Measurements from ENCODE around the gene ANKHD1. TPM values are rescaled to one million over a fixed set of nuclear protein-coding genes. Genes with fewer than 3 reads are reported as not detected.
"Not testable (repeated sequence)": the region's sequence is repeated elsewhere in the genome, so short reads cannot be mapped to it uniquely, and the experiment has no call there.

ANKHD1 gene
- total and polyA plus RNA-seq, 5 donors, result 36.1 to 69.1 (median 60.7) TPM

- Histone ChIP-seq H3K9me3 (ENCODE audit: control insufficient read depth, low read length) (no peaks in the 10 kb centered on the region), H3K4me1 (ENCODE audit: control insufficient read depth, insufficient read depth, low read length) (peaks cover 15% of the 10 kb centered on the region), H3K4me3 (ENCODE audit: low read length) (no peak overlapping the region), H3K27ac (ENCODE audit: low read length) (peak overlapping the region; percentile 32), H3K27me3 (ENCODE audit: control insufficient read depth, insufficient read depth) (no peaks in the 10 kb centered on the region)
- ATAC-seq, result no peak
- 56% methylated on average over 5 of the region's 5 CpGs for WGBS
- intact Hi-C loops (cut with DNase I), result no loop called here
- DNase-seq, result peak in 2 of 3 donors; percentile 71 to 86
Observed at GRCh38 chr5:140571105-140571504, 169.5 kb downstream of the ANKHD1 start.

GRCh38 chr5:140573683-140574082, 172.1 kb downstream of the ANKHD1 start:
- 84% methylated on average over 7 of the region's 7 CpGs for WGBS
- no peaks in the 10 kb centered on the region for H3K9me3 ChIP-seq (ENCODE audit: control insufficient read depth, low read length)
- ATAC-seq (no peak), DNase-seq (peak in 1 of 3 donors; percentile 53)
- intact Hi-C loops (cut with DNase I), result no loop called here
- no peaks in the 10 kb centered on the region for H3K27me3 ChIP-seq (ENCODE audit: control insufficient read depth, insufficient read depth)
- peak overlapping the region; percentile 28 for H3K27ac ChIP-seq (ENCODE audit: low read length)
- H3K4me3 ChIP-seq (ENCODE audit: low read length), result no peak overlapping the region
- H3K4me1 ChIP-seq (ENCODE audit: control insufficient read depth, insufficient read depth, low read length), result peaks cover 11% of the 10 kb centered on the region

GRCh38 chr5:140574165-140574564, 172.5 kb downstream of the ANKHD1 start:
- intact Hi-C loops (cut with DNase I), result no loop called here
- WGBS, result 17% methylated on average over 3 of the region's 3 CpGs
- DNase-seq (peak in 1 of 3 donors; percentile 58), ATAC-seq (peak; percentile 71 to 86)
- Histone ChIP-seq H3K9me3 (ENCODE audit: control insufficient read depth, low read length) (no peaks in the 10 kb centered on the region), H3K27ac (ENCODE audit: low read length) (no peak overlapping the region), H3K4me1 (ENCODE audit: control insufficient read depth, insufficient read depth, low read length) (peaks cover 9% of the 10 kb centered on the region), H3K4me3 (ENCODE audit: low read length) (no peak overlapping the region), H3K27me3 (ENCODE audit: control insufficient read depth, insufficient read depth) (no peaks in the 10 kb centered on the region)

GRCh38 chr5:140575309-140575708, 173.7 kb downstream of the ANKHD1 start:
- ATAC-seq, result peak; percentile 42 to 51
- H3K27me3 ChIP-seq (ENCODE audit: control insufficient read depth, insufficient read depth), result no peaks in the 10 kb centered on the region
- peaks cover 9% of the 10 kb centered on the region for H3K4me1 ChIP-seq (ENCODE audit: control insufficient read depth, insufficient read depth, low read length)
- WGBS, result 75% methylated on average over 8 of the region's 8 CpGs
- H3K4me3 ChIP-seq (ENCODE audit: low read length), result no peak overlapping the region
- DNase-seq, result peak; percentile 50 to 83 (median 78)
- no peaks in the 10 kb centered on the region for H3K9me3 ChIP-seq (ENCODE audit: control insufficient read depth, low read length)
- intact Hi-C loops (cut with DNase I), result no loop called here
- H3K27ac ChIP-seq (ENCODE audit: low read length), result no peak overlapping the region

GRCh38 chr5:140576776-140577201, 175.2 kb downstream of the ANKHD1 start:
- ATAC-seq (no peak), DNase-seq (no peak)
- 59% methylated on average over 2 of the region's 2 CpGs for WGBS
- intact Hi-C loops (cut with DNase I), result no loop called here
- no peak overlapping the region for H3K4me3 ChIP-seq (ENCODE audit: low read length)
- H3K27ac ChIP-seq (ENCODE audit: low read length), result no peak overlapping the region
- no peaks in the 10 kb centered on the region for H3K9me3 ChIP-seq (ENCODE audit: control insufficient read depth, low read length)
- H3K4me1 ChIP-seq (ENCODE audit: control insufficient read depth, insufficient read depth, low read length), result no peaks in the 10 kb centered on the region
- no peaks in the 10 kb centered on the region for H3K27me3 ChIP-seq (ENCODE audit: control insufficient read depth, insufficient read depth)

- H3K9me3 ChIP-seq (ENCODE audit: control insufficient read depth, low read length); H3K27me3 ChIP-seq (ENCODE audit: control insufficient read depth, insufficient read depth); ATAC-seq; intact Hi-C loops (cut with DNase I); H3K4me3 ChIP-seq (ENCODE audit: low read length); DNase-seq; H3K4me1 ChIP-seq (ENCODE audit: control insufficient read depth, insufficient read depth, low read length); H3K27ac ChIP-seq (ENCODE audit: low read length): not testable (repeated sequence)
- WGBS, result 91% methylated on average over 6 of the region's 6 CpGs
Observed at GRCh38 chr5:140579188-140579747, 177.6 kb downstream of the ANKHD1 start.

- no peaks in the 10 kb centered on the region for H3K4me1 ChIP-seq (ENCODE audit: control insufficient read depth, insufficient read depth, low read length)
- intact Hi-C loops (cut with DNase I), result no loop called here
- H3K27me3 ChIP-seq (ENCODE audit: control insufficient read depth, insufficient read depth), result no peaks in the 10 kb centered on the region
- DNase-seq (no peak), ATAC-seq (no peak)
- no peaks in the 10 kb centered on the region for H3K9me3 ChIP-seq (ENCODE audit: control insufficient read depth, low read length)
- H3K4me3 ChIP-seq (ENCODE audit: low read length), result no peak overlapping the region
- WGBS, result 94% methylated on average over 1 of the region's 1 CpG
- no peak overlapping the region for H3K27ac ChIP-seq (ENCODE audit: low read length)
Observed at GRCh38 chr5:140587495-140587894, 185.9 kb downstream of the ANKHD1 start.

- WGBS, result 26% methylated on average over 5 of the region's 5 CpGs
Observed at GRCh38 chr5:140588311-140589070, 186.9 kb downstream of the ANKHD1 start.

More at GRCh38 chr5:140588311-140589070, 186.9 kb downstream of the ANKHD1 start:
- Histone ChIP-seq H3K4me3 (ENCODE audit: low read length) (no peak overlapping the region), H3K27me3 (ENCODE audit: control insufficient read depth, insufficient read depth) (no peaks in the 10 kb centered on the region), H3K27ac (ENCODE audit: low read length) (no peak overlapping the region), H3K9me3 (ENCODE audit: control insufficient read depth, low read length) (no peaks in the 10 kb centered on the region), H3K4me1 (ENCODE audit: control insufficient read depth, insufficient read depth, low read length) (no peaks in the 10 kb centered on the region)
- DNase-seq (no peak), ATAC-seq (peak; percentile 47 to 62)
- intact Hi-C loops (cut with DNase I), result no loop called here

Small RNA genes within 50 kb of the gene (microRNA-seq; reads per million reads assigned to microRNA genes)
- gene MIR6831, result 0 reads per million in 2 donors

Other genes with a start within 250 kb of the ANKHD1 start
- gene CYSTM1, start 226.6 kb upstream of the ANKHD1 start, total RNA-seq, result 10 to 100 TPM; 47.8 to 58.3 (median 51.1) TPM
- 77.4 TPM for gene CYSTM1, start 226.6 kb upstream of the ANKHD1 start, polyA plus RNA-seq
- gene PFDN1, start 98.7 kb upstream of the ANKHD1 start, total RNA-seq, result 10 to 100 TPM; 57.6 to 71.9 (median 63.6) TPM
- gene PFDN1, start 98.7 kb upstream of the ANKHD1 start, polyA plus RNA-seq, result 144 TPM
- gene HBEGF, start 55.2 kb upstream of the ANKHD1 start, total RNA-seq, result 10 to 100 TPM; 17.6 to 26.8 (median 19.5) TPM
- 31.0 TPM for gene HBEGF, start 55.2 kb upstream of the ANKHD1 start, polyA plus RNA-seq
- gene SLC4A9, start 41.6 kb upstream of the ANKHD1 start, total RNA-seq, result under 1 TPM in 2 of 4 donors, not detected in 2; 0.25 to 0.26 TPM
- 0.05 TPM for gene SLC4A9, start 41.6 kb upstream of the ANKHD1 start, polyA plus RNA-seq
- gene EIF4EBP3, start 145.8 kb downstream of the ANKHD1 start, total RNA-seq, result 10 to 100 TPM; 11.2 to 24.0 (median 13.2) TPM
- 24.6 TPM for gene EIF4EBP3, start 145.8 kb downstream of the ANKHD1 start, polyA plus RNA-seq
- gene SRA1, start 155.6 kb downstream of the ANKHD1 start, total RNA-seq, result 10 to 100 TPM; 25.9 to 32.7 (median 28.2) TPM
- 31.1 TPM for gene SRA1, start 155.6 kb downstream of the ANKHD1 start, polyA plus RNA-seq
- gene APBB3, start 162.8 kb downstream of the ANKHD1 start, total RNA-seq, result 10 to 100 TPM; 13.2 to 19.2 (median 16.0) TPM
- gene APBB3, start 162.8 kb downstream of the ANKHD1 start, polyA plus RNA-seq, result 16.7 TPM
- gene SLC35A4, start 163.0 kb downstream of the ANKHD1 start, total RNA-seq, result 10 to 100 TPM; 58.2 to 77.3 (median 71.0) TPM
- gene SLC35A4, start 163.0 kb downstream of the ANKHD1 start, polyA plus RNA-seq, result 44.6 TPM
- gene CD14, start 231.3 kb downstream of the ANKHD1 start, total RNA-seq, result 10 to 100 TPM; 52.8 to 99.0 (median 68.0) TPM
- 25.1 TPM for gene CD14, start 231.3 kb downstream of the ANKHD1 start, polyA plus RNA-seq
- 1 to 10 TPM; 4.3 to 5.0 (median 4.8) TPM for gene TMCO6, start 237.6 kb downstream of the ANKHD1 start, total RNA-seq
- 4.6 TPM for gene TMCO6, start 237.6 kb downstream of the ANKHD1 start, polyA plus RNA-seq
- gene NDUFA2, start 245.8 kb downstream of the ANKHD1 start, total RNA-seq, result 100 to 1,000 TPM in 3 of 4 donors, 10 to 100 TPM in 1; 96.8 to 130 (median 106) TPM
- gene NDUFA2, start 245.8 kb downstream of the ANKHD1 start, polyA plus RNA-seq, result 334 TPM
- gene IK, start 246.0 kb downstream of the ANKHD1 start, total RNA-seq, result 10 to 100 TPM; 68.2 to 77.6 (median 69.9) TPM
- gene IK, start 246.0 kb downstream of the ANKHD1 start, polyA plus RNA-seq, result 62.4 TPM